HepG2 (cell line): ENCODE results near the gene IKZF4. TPM values are rescaled to one million over a fixed set of nuclear protein-coding genes. Genes with fewer than 3 reads are reported as not detected.

Experiments
- CCDC6 ChIP-seq: sonication (generic); formaldehyde crosslinking; IDR thresholded peaks from 2 replicates; pipeline ENCODE4 v1.8.1; 2022; ENCODE audit warnings: mild to moderate bottlenecking, missing genetic modification reagents, moderate library complexity
- DNMT3B ChIP-seq: conservative IDR thresholded peaks from 2 replicates; pipeline ENCODE4 v1.6.1; 2016; ENCODE audit warnings: missing biosample characterization, control low read depth
- FOXJ3 ChIP-seq: sonication (generic); formaldehyde crosslinking; IDR thresholded peaks from 2 replicates; pipeline ENCODE4 v1.4.0; 2020; ENCODE audit warnings: missing genetic modification reagents, mild to moderate bottlenecking, borderline replicate concordance
- FOXO1 ChIP-seq: sonication (generic); formaldehyde crosslinking; IDR thresholded peaks from 2 replicates; pipeline ENCODE4 v1.4.0; 2020; ENCODE audit warnings: missing genetic modification reagents
- FOXP1 ChIP-seq, 2 experiments: fragments of 450-650 bp in 1 of 2; IDR thresholded peaks; 2 replicates each; pipeline ENCODE4 v1.6.1; 2017 to 2018; ENCODE audit warnings: antibody characterized with exemption in 1 of 2
- GPBP1L1 ChIP-seq: sonication (generic); formaldehyde crosslinking; IDR thresholded peaks from 2 replicates; pipeline ENCODE4 v1.5.0; 2020; ENCODE audit warnings: mild to moderate bottlenecking, missing genetic modification reagents
- KDM2A ChIP-seq: sonication (generic); formaldehyde crosslinking; IDR thresholded peaks from 2 replicates; pipeline ENCODE4 v1.4.0; 2020; ENCODE audit warnings: low read depth, missing genetic modification reagents, borderline replicate concordance
- MYC ChIP-seq: sonication (generic); formaldehyde crosslinking; IDR thresholded peaks from 2 replicates; pipeline ENCODE4 v1.9.0; 2021; ENCODE audit warnings: missing genetic modification reagents, borderline replicate concordance
- PAXIP1 ChIP-seq: sonication (generic); formaldehyde crosslinking; conservative IDR thresholded peaks from 2 replicates; pipeline ENCODE4 v1.4.0; 2020; ENCODE audit warnings: mild to moderate bottlenecking, missing genetic modification reagents, moderate library complexity
- PCBP1 ChIP-seq: fragments of 200-400 bp; formaldehyde crosslinking; IDR thresholded peaks from 2 replicates; pipeline ENCODE4 v1.6.1; 2017; ENCODE audit warnings: mild to moderate bottlenecking, low read depth, low read length, borderline replicate concordance
- PITX1 ChIP-seq: sonication (generic); formaldehyde crosslinking; IDR thresholded peaks from 2 replicates; pipeline ENCODE4 v1.5.1; 2020; ENCODE audit warnings: mild to moderate bottlenecking, missing genetic modification reagents
- PRMT3 ChIP-seq: sonication (generic); formaldehyde crosslinking; IDR thresholded peaks from 2 replicates; pipeline ENCODE4 v1.8.1; 2022; ENCODE audit warnings: low read depth, mild to moderate bottlenecking, moderate library complexity, missing genetic modification reagents, borderline replicate concordance
- RAD21 ChIP-seq: fragments of 450-650 bp; formaldehyde crosslinking; IDR thresholded peaks from 2 replicates; pipeline ENCODE4 v1.5.0; 2020; ENCODE audit warnings: mild to moderate bottlenecking
- SMARCC2 ChIP-seq: fragments of 450-650 bp; IDR thresholded peaks from 2 replicates; pipeline ENCODE4 v1.6.1; 2017; ENCODE audit warnings: antibody characterized with exemption, mild to moderate bottlenecking
- ZNF280B ChIP-seq: sonication (generic); formaldehyde crosslinking; IDR thresholded peaks from 2 replicates; pipeline ENCODE4 v1.5.0; 2020; ENCODE audit warnings: missing genetic modification reagents, mild to moderate bottlenecking, borderline replicate concordance
- ZNF383 ChIP-seq: sonication (generic); formaldehyde crosslinking; IDR thresholded peaks from 2 replicates; pipeline ENCODE4 v1.4.0; 2020; ENCODE audit warnings: missing genetic modification reagents, mild to moderate bottlenecking, borderline replicate concordance
- ZNF550 ChIP-seq: sonication (generic); formaldehyde crosslinking; IDR thresholded peaks from 2 replicates; pipeline ENCODE4 v1.4.0; 2020; ENCODE audit warnings: mild to moderate bottlenecking, missing genetic modification reagents, borderline replicate concordance
- ZNF589 ChIP-seq: sonication (generic); formaldehyde crosslinking; conservative IDR thresholded peaks from 2 replicates; pipeline ENCODE4 v1.8.0; 2022; ENCODE audit warnings: mild to moderate bottlenecking, moderate library complexity, missing genetic modification reagents
- ZNF678 ChIP-seq: sonication (generic); formaldehyde crosslinking; IDR thresholded peaks from 2 replicates; pipeline ENCODE4 v1.4.0; 2020; ENCODE audit warnings: mild to moderate bottlenecking, missing genetic modification reagents
- ZNF720 ChIP-seq: sonication (generic); formaldehyde crosslinking; IDR thresholded peaks from 2 replicates; pipeline ENCODE4 v1.4.0; 2020; ENCODE audit warnings: missing genetic modification reagents
- polyA plus RNA-seq, 8 experiments: library from polyadenylated mRNA; depleted of rRNA in 3 of 8; stranded (reverse) in 7 of 8; unstranded in 1 of 8; fragments of >200 nt; fragmentation: Illumina TruSeq in 4 of 8; extraction: Trizol in 4 of 8; gene quantifications; 2 replicates each; pipeline versions ENCODE4 v1.2.1 to v1.2.3, GENCODE V29; 2011 to 2016; ENCODE audit warnings: low read depth in 4 of 8, missing spikeins in 1 of 8, mixed read lengths in 1 of 8; ENCODE audit not compliant: insufficient read depth in 1 of 8
- total RNA-seq, 5 experiments: library from RNA; depleted of rRNA; stranded (reverse); fragments of >200 nt; fragmentation: Illumina TruSeq; extraction: Trizol; gene quantifications; 2 replicates each; pipeline ENCODE4 v1.2.3, GENCODE V29; 2016; ENCODE audit warnings: low read depth in 1 of 5
- TF ChIP-seq, protein P1 (sequence below): sonication (generic); formaldehyde crosslinking; IDR thresholded peaks from 2 replicates; pipeline ENCODE4 v1.4.0; 2020; ENCODE audit warnings: missing genetic modification reagents

The IKZF4 gene
- total and polyA plus RNA-seq, 2 of the 13 experiments (the other 11 are each of a cell fraction or from before 2014, with no cell fraction given) = 0.58 to 2.2 TPM

DNA sequence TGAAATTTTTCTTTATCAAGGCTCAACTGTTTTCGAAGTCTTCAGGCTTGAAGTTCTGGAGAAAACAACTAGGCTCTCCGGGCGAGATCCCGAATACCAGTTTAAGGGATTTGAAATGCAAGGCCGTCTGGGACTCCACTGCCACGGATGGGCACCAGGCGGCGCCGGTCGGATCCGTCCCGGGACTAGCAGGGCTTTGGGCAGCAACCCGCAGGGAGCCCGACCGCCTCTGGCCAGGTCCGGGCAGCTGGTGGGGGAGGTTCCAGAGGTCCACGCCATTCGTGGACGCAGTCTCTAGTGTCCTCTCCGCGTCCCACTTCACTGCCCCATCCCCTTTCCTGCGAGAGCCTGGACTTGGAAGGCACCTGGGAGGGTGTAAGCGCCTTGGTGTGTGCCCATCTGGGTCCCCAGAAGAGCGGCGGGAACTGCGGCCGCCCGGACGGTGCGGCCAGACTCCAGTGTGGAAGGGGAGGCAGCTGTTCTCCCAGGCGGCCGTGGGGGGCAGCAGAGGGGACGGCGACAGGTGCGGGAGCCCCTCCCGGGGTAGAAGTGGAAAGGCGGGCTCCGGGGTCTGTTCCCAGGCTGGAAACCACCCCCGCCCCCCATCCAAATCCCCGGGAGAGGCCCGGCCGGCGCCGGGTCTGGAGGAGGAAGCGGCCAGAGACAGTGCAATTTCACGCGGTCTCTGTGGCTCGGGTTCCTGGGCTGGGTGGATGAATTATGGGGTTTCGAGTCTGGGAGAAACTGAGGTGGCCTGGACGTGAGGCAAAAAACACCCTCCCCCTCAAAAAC lies 58.3 kb downstream of the IKZF4 start (continued):
- TF ChIP-seq PAXIP1 (CRISPR knock-in tag) (no peak), CCDC6 (CRISPR knock-in tag) (0 out of 2 replicates have a peak, but pooled peaks have one; percentile 50), KDM2A (peak; percentile 89), ZNF383 (no peak), ZNF550 (CRISPR knock-in tag) (no peak), DNMT3B (CRISPR knock-in tag) (no peak), FOXO1 (CRISPR knock-in tag) (peak; percentile 37; the same call in 1 of the 2 replicates), PITX1 (CRISPR knock-in tag) (0 out of 2 replicates have a peak, but pooled peaks have one; percentile 24), ZNF720 (no peak), RAD21 (peak; percentile 80), PCBP1 (peak; percentile 79; the same call in 1 of the 2 replicates), GPBP1L1 (no peak), ZNF280B (CRISPR knock-in tag) (peak; percentile 81; the same call in 1 of the 2 replicates), SMARCC2 (no peak), ZNF589 (CRISPR knock-in tag) (no peak), FOXJ3 (CRISPR knock-in tag) (no peak), ZNF678 (CRISPR knock-in tag) (no peak), PRMT3 (CRISPR knock-in tag) (no peak), FOXP1 (IDR thresholded peaks at IDR 0.05) (no peak), FOXP1 (CRISPR knock-in tag; IDR thresholded peaks at IDR 0.05) (0 out of 2 replicates have a peak, but pooled peaks have one; percentile 23), MYC (peak; percentile 78; the same call in 1 of the 2 replicates)
- TF ChIP-seq, protein P1, sequence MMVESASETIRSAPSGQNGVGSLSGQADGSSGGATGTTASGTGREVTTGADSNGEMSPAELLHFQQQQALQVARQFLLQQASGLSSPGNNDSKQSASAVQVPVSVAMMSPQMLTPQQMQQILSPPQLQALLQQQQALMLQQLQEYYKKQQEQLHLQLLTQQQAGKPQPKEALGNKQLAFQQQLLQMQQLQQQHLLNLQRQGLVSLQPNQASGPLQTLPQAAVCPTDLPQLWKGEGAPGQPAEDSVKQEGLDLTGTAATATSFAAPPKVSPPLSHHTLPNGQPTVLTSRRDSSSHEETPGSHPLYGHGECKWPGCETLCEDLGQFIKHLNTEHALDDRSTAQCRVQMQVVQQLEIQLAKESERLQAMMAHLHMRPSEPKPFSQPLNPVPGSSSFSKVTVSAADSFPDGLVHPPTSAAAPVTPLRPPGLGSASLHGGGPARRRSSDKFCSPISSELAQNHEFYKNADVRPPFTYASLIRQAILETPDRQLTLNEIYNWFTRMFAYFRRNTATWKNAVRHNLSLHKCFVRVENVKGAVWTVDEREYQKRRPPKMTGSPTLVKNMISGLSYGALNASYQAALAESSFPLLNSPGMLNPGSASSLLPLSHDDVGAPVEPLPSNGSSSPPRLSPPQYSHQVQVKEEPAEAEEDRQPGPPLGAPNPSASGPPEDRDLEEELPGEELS = peak; percentile 41; the same call in 1 of the 2 replicates
